PC-3 (cell line): ENCODE data around the gene IL36G.

Experiments used
- CTCF ChIP-seq: fragments of 300-600 bp; sonication (generic); conservative IDR thresholded peaks from 2 replicates; pipeline ENCODE4 v1.5.1; 2017; ENCODE audit warnings: antibody characterized with exemption, low read depth, mild to moderate bottlenecking, low read length
- EZH2 ChIP-seq: fragments of 300-600 bp; sonication (generic); IDR thresholded peaks from one replicate; pipeline ENCODE4 v1.6.1; 2017; ENCODE audit warnings: antibody characterized with exemption, mild to moderate bottlenecking, low read length; ENCODE audit not compliant: unreplicated experiment
- EZH2phosphoT487 ChIP-seq: fragments of 300-600 bp; sonication (generic); IDR thresholded peaks from 2 replicates; pipeline ENCODE4 v1.6.1; 2018; ENCODE audit warnings: mild to moderate bottlenecking, antibody characterized with exemption, low read length, borderline replicate concordance

GRCh38 chr2:112979731-112980130 is 1.9 kb downstream of the IL36G start:
- TF ChIP-seq CTCF (no peak), EZH2 (no peak), EZH2phosphoT487 (no peak)
